Esophagus squamous epithelium (tissue), 4 donors: ENCODE data around the gene DELE1.

ENCODE experiments used
- POLR2A ChIP-seq, 4 donors: fragments of 450-650 bp; IDR thresholded peaks; one replicate each; pipeline ENCODE4 v1.6.1; 2017; ENCODE audit warnings: antibody characterized with exemption in 4 of 4, mild to moderate bottlenecking in 4 of 4, moderate library complexity in 3 of 4
- TF ChIP-seq, protein P1 (sequence below), 6 experiments: fragments of 450-650 bp in 4 of 6; fragments of 200-600 bp in 2 of 6; sonication (generic) in 2 of 6; IDR thresholded peaks; one replicate each; pipeline ENCODE4 v1.5.1; 2016 to 2019; ENCODE audit warnings: antibody characterized with exemption in 6 of 6, mild to moderate bottlenecking in 4 of 6, moderate library complexity in 4 of 6

DNA sequence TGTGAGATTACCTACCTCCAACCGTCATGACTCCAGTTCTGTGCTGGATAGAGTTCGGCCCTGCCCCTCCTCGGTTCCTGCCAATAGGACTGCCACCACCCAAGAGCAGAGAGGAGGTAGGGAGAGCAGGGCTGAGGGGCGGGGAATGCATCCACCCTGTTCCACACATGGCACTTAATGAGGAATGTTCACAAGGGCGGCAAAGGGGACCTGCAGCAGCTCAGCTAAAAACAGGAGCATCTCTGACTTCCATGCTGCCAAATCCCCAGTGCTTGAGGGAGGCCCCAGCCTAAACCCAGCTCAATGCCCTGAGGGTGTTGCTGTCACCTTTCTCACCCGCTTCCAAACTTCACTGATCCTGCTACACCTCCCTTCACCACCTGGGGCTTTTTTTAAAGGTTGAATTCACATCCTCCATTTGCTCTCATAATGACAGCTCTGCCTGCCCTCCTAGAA, 7.8 kb upstream of the DELE1 start:
- no peak for TF ChIP-seq POLR2A (IDR thresholded peaks at IDR 0.05)
- TF ChIP-seq, protein P1, sequence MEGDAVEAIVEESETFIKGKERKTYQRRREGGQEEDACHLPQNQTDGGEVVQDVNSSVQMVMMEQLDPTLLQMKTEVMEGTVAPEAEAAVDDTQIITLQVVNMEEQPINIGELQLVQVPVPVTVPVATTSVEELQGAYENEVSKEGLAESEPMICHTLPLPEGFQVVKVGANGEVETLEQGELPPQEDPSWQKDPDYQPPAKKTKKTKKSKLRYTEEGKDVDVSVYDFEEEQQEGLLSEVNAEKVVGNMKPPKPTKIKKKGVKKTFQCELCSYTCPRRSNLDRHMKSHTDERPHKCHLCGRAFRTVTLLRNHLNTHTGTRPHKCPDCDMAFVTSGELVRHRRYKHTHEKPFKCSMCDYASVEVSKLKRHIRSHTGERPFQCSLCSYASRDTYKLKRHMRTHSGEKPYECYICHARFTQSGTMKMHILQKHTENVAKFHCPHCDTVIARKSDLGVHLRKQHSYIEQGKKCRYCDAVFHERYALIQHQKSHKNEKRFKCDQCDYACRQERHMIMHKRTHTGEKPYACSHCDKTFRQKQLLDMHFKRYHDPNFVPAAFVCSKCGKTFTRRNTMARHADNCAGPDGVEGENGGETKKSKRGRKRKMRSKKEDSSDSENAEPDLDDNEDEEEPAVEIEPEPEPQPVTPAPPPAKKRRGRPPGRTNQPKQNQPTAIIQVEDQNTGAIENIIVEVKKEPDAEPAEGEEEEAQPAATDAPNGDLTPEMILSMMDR (IDR thresholded peaks at IDR 0.05), result no peak
